Gastroesophageal sphincter (tissue), 3 donors: ENCODE data around the gene KLHL29.
A peak's percentile ranks its signal among the peaks of the same experiment; 100 is the strongest.

Experiments used
- POLR2A ChIP-seq, 2 donors: fragments of 450-650 bp; IDR thresholded peaks; one replicate each; pipeline ENCODE4 v1.6.1; 2017; ENCODE audit warnings: antibody characterized with exemption in 2 of 2, mild to moderate bottlenecking in 2 of 2, moderate library complexity in 1 of 2
- TF ChIP-seq, protein P1 (sequence below), 4 experiments: fragments of 200-600 bp in 2 of 4; fragments of 450-650 bp in 2 of 4; sonication (generic) in 1 of 4; IDR thresholded peaks; one replicate each; pipeline ENCODE4 v1.5.1; 2017 to 2019; ENCODE audit warnings: antibody characterized with exemption in 4 of 4, mild to moderate bottlenecking in 2 of 4, moderate library complexity in 2 of 4

GRCh38 chr2:23460228-23460627 lies 75.2 kb downstream of the KLHL29 start:
- no peak for TF ChIP-seq POLR2A (IDR thresholded peaks at IDR 0.05)
- TF ChIP-seq, protein P1, sequence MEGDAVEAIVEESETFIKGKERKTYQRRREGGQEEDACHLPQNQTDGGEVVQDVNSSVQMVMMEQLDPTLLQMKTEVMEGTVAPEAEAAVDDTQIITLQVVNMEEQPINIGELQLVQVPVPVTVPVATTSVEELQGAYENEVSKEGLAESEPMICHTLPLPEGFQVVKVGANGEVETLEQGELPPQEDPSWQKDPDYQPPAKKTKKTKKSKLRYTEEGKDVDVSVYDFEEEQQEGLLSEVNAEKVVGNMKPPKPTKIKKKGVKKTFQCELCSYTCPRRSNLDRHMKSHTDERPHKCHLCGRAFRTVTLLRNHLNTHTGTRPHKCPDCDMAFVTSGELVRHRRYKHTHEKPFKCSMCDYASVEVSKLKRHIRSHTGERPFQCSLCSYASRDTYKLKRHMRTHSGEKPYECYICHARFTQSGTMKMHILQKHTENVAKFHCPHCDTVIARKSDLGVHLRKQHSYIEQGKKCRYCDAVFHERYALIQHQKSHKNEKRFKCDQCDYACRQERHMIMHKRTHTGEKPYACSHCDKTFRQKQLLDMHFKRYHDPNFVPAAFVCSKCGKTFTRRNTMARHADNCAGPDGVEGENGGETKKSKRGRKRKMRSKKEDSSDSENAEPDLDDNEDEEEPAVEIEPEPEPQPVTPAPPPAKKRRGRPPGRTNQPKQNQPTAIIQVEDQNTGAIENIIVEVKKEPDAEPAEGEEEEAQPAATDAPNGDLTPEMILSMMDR (IDR thresholded peaks at IDR 0.05), result peak in 2 of 4 experiments; percentile 25 to 52
